ENCODE data around the gene IGSF21.

The IGSF21 gene

DNA sequence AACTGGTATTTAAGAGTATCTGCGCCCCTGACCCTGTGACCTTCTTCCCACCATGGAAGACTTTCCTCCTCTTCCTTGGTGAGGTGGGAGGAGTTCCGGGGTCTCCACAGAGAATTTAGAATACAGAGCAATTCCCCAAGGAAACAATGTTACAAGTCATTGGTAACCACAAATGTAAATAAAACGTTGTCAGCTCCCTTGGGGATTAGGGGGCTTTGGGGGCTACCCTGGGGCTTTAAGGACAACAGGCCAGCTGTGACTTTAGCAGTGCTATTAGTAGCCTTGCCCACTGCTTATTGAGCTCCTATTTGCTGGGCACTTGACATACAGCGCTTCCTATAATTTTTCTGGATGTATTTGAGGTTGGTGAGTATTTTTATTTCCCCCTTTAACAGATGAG is 69.0 kb downstream of the IGSF21 start:
- no peak for DNase-seq
- Histone ChIP-seq H3K4me3 (ENCODE audit: low read length) (no peak overlapping the region), H3K4me2 (ENCODE audit: low read depth, low read length) (no peak overlapping the region), H2AFZ (ENCODE audit: low read length) (no peak overlapping the region), H3K4me1 (ENCODE audit: low read length) (peaks cover 6% of the 10 kb centered on the region; the same call in 1 of the 2 replicates), H3K27me3 (replicated peaks; ENCODE audit: insufficient read depth, low read length) (peaks cover 99% of the 10 kb centered on the region), H3F3A (ENCODE audit: insufficient read depth, low read length) (no peaks in the 10 kb centered on the region), H3K9ac (ENCODE audit: low read length) (no peak overlapping the region), H4K20me1 (ENCODE audit: insufficient read depth, low read length) (no peaks in the 10 kb centered on the region), H3K9me3 (replicated peaks; ENCODE audit: insufficient read depth, low read length) (no peaks in the 10 kb centered on the region), H3K79me2 (ENCODE audit: low read length) (no peaks in the 10 kb centered on the region), H3K36me3 (replicated peaks; ENCODE audit: insufficient read depth, low read length) (no peaks in the 10 kb centered on the region), H3K9me2 (replicated peaks; ENCODE audit: insufficient read depth, low read length) (no peaks in the 10 kb centered on the region), H3K27ac (ENCODE audit: low read length) (no peak overlapping the region)
- TF ChIP-seq EZH2phosphoT487 (IDR thresholded peaks at IDR 0.05; ENCODE audit: low read length) (no peak), EZH2 (optimal IDR thresholded peaks at IDR 0.05; ENCODE audit: low read depth, low read length) (no peak), CTCF (IDR thresholded peaks at IDR 0.05; ENCODE audit: low read length) (no peak)

GRCh38 chr1:18178111-18178510 is 70.5 kb downstream of the IGSF21 start:
- Histone ChIP-seq H4K20me1 (ENCODE audit: insufficient read depth, low read length) (no peaks in the 10 kb centered on the region), H3K79me2 (ENCODE audit: low read length) (no peaks in the 10 kb centered on the region), H3K27ac (ENCODE audit: low read length) (no peak overlapping the region), H3K9me2 (replicated peaks; ENCODE audit: insufficient read depth, low read length) (no peaks in the 10 kb centered on the region), H3K4me1 (ENCODE audit: low read length) (peaks cover 6% of the 10 kb centered on the region; the same call in 1 of the 2 replicates), H3K36me3 (replicated peaks; ENCODE audit: insufficient read depth, low read length) (no peaks in the 10 kb centered on the region), H3K4me2 (ENCODE audit: low read depth, low read length) (no peak overlapping the region), H3K9ac (ENCODE audit: low read length) (no peak overlapping the region), H3K27me3 (replicated peaks; ENCODE audit: insufficient read depth, low read length) (peaks cover 98% of the 10 kb centered on the region), H3K4me3 (ENCODE audit: low read length) (no peak overlapping the region), H2AFZ (ENCODE audit: low read length) (no peak overlapping the region), H3K9me3 (replicated peaks; ENCODE audit: insufficient read depth, low read length) (no peaks in the 10 kb centered on the region), H3F3A (ENCODE audit: insufficient read depth, low read length) (no peaks in the 10 kb centered on the region)
- TF ChIP-seq EZH2 (optimal IDR thresholded peaks at IDR 0.05; ENCODE audit: low read depth, low read length): no peak
- TF ChIP-seq EZH2phosphoT487 (IDR thresholded peaks at IDR 0.05; ENCODE audit: low read length): no peak
- TF ChIP-seq CTCF (IDR thresholded peaks at IDR 0.05; ENCODE audit: low read length): no peak
- no peak for DNase-seq

DNA sequence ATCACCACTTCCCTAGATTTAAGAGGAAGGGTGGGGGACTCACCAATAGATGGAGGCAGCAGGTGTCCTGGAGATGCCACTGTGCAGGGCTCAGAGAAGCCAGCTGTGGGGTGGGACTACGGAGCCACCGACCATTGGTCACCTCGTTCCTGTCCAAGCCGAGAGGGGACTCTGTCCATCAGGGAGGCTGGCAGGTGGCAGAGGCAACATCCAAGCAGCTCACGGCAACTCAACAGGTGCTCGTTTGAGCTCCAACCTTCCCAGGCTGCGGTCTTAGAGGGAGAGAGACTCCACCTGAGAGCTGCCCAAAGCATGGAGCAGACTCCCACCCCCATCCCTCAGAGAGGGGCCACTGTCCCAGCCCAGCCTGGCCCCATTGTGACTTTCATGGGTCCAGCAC is 71.4 kb downstream of the IGSF21 start:
- Histone ChIP-seq H3K79me2 (ENCODE audit: low read length) (no peaks in the 10 kb centered on the region), H4K20me1 (ENCODE audit: insufficient read depth, low read length) (no peaks in the 10 kb centered on the region), H3K4me1 (ENCODE audit: low read length) (peaks cover 6% of the 10 kb centered on the region; the same call in 1 of the 2 replicates), H3K9ac (ENCODE audit: low read length) (no peak overlapping the region), H3K27ac (ENCODE audit: low read length) (no peak overlapping the region), H3K9me2 (replicated peaks; ENCODE audit: insufficient read depth, low read length) (no peaks in the 10 kb centered on the region), H3K27me3 (replicated peaks; ENCODE audit: insufficient read depth, low read length) (peaks cover 98% of the 10 kb centered on the region), H3K9me3 (replicated peaks; ENCODE audit: insufficient read depth, low read length) (no peaks in the 10 kb centered on the region), H3F3A (ENCODE audit: insufficient read depth, low read length) (no peaks in the 10 kb centered on the region), H3K36me3 (replicated peaks; ENCODE audit: insufficient read depth, low read length) (no peaks in the 10 kb centered on the region), H3K4me2 (ENCODE audit: low read depth, low read length) (no peak overlapping the region), H2AFZ (ENCODE audit: low read length) (no peak overlapping the region), H3K4me3 (ENCODE audit: low read length) (no peak overlapping the region)
- no peak for TF ChIP-seq EZH2 (optimal IDR thresholded peaks at IDR 0.05; ENCODE audit: low read depth, low read length)
- TF ChIP-seq CTCF (IDR thresholded peaks at IDR 0.05; ENCODE audit: low read length): no peak
- TF ChIP-seq EZH2phosphoT487 (IDR thresholded peaks at IDR 0.05; ENCODE audit: low read length): no peak
- DNase-seq: no peak
